H1 (cell line): ENCODE measurements around the gene CD72. TPM values are rescaled to one million over a fixed set of nuclear protein-coding genes. Genes with fewer than 3 reads are reported as not detected.
A peak's percentile ranks its signal among the peaks of the same experiment; 100 is the strongest.

ENCODE experiments used
- CEBPB ChIP-seq: IDR thresholded peaks from 2 replicates; pipeline ENCODE4 v1.6.1; 2012; ENCODE audit warnings: low read depth, low read length
- CHD1 ChIP-seq: IDR thresholded peaks from 2 replicates; pipeline ENCODE4 v1.6.1; 2012; ENCODE audit warnings: low read depth, low read length, improper control_type of control experiment
- CHD2 ChIP-seq: IDR thresholded peaks from 2 replicates; pipeline ENCODE4 v1.6.1; 2012; ENCODE audit warnings: low read length, improper control_type of control experiment
- CHD7 ChIP-seq: fragments of 300-600 bp; sonication (generic); IDR thresholded peaks from 2 replicates; pipeline ENCODE4 v1.7.1; 2012; ENCODE audit warnings: low read length, moderate library complexity, mild to moderate bottlenecking, inconsistent platforms; ENCODE audit not compliant: insufficient replicate concordance
- KDM4A ChIP-seq: IDR thresholded peaks from one replicate; pipeline ENCODE4 v1.7.1; 2012; ENCODE audit warnings: low read depth, mild to moderate bottlenecking, moderate library complexity, low read length, inconsistent platforms; ENCODE audit not compliant: severe bottlenecking
- MAFK ChIP-seq: IDR thresholded peaks from 2 replicates; pipeline ENCODE4 v1.6.1; 2012; ENCODE audit warnings: low read depth, mild to moderate bottlenecking, improper control_type of control experiment, low read length
- PHF8 ChIP-seq: fragments of 200-600 bp; sonication (generic); conservative IDR thresholded peaks from 2 replicates; pipeline ENCODE4 v1.7.1; 2012; ENCODE audit warnings: low read depth, mild to moderate bottlenecking, inconsistent platforms, low read length, moderate library complexity
- POLR2A ChIP-seq, 2 experiments: IDR thresholded peaks; 1 replicate in 1 of 2; 2 replicates in 1 of 2; pipeline ENCODE4 v1.6.1; 2011; ENCODE audit warnings: low read depth in 2 of 2, low read length in 2 of 2, mild to moderate bottlenecking in 2 of 2; ENCODE audit errors: control extremely low read depth in 1 of 2
- RAD21 ChIP-seq, 2 experiments: IDR thresholded peaks in 1 of 2; conservative IDR thresholded peaks in 1 of 2; 2 replicates each; pipeline ENCODE4 v1.6.1; 2011; ENCODE audit warnings: low read depth in 2 of 2, low read length in 2 of 2, improper control_type of control experiment in 1 of 2, inconsistent platforms in 1 of 2, mild to moderate bottlenecking in 1 of 2, moderate library complexity in 1 of 2
- SAP30 ChIP-seq: fragments of 300-600 bp; sonication (generic); IDR thresholded peaks from 2 replicates; pipeline ENCODE4 v1.7.1; 2012; ENCODE audit warnings: low read length, moderate library complexity, mild to moderate bottlenecking, inconsistent platforms; ENCODE audit not compliant: insufficient read depth, insufficient replicate concordance
- SP2 ChIP-seq: IDR thresholded peaks from 2 replicates; pipeline ENCODE4 v1.6.1; 2012; ENCODE audit warnings: mild to moderate bottlenecking, low read length, inconsistent platforms
- SP4 ChIP-seq: IDR thresholded peaks from 2 replicates; pipeline ENCODE4 v1.6.1; 2012; ENCODE audit warnings: low read length, inconsistent platforms
- TAF1 ChIP-seq: IDR thresholded peaks from 2 replicates; pipeline ENCODE4 v1.6.1; 2011; ENCODE audit warnings: mild to moderate bottlenecking, low read depth, low read length
- polyA plus RNA-seq, 7 experiments: library from polyadenylated mRNA; depleted of rRNA in 3 of 7; stranded (reverse) in 5 of 7; unstranded in 2 of 7; fragments of >200 nt in 5 of 7; fragments of 200-250 nt in 2 of 7; gene quantifications; 1 replicate in 5 of 7; 2 replicates in 1 of 7; 4 replicates in 1 of 7; pipeline versions ENCODE4 v1.2.1 to v1.2.3, GENCODE V29; 2011 to 2013; ENCODE audit warnings: missing spikeins in 2 of 7, mixed read lengths in 2 of 7
- total RNA-seq: library from RNA; stranded (reverse); fragmentation: NEBNext Ultra II Directional; extraction: Animal tissue kit (Norgen Biotek cat#: 25700); gene quantifications from 2 replicates; pipeline ENCODE4 v1.2.1, GENCODE V29; 2021

The CD72 gene
- total and polyA plus RNA-seq, 2 of the 8 experiments (the other 6 are each of a cell fraction or from before 2014, with no cell fraction given): 4.0 to 4.5 TPM

GRCh38 chr9:35646153-35646532 lies 27.9 kb upstream of the CD72 start (continued):
- TF ChIP-seq RAD21 (IDR thresholded peaks at IDR 0.05 in 1 of 2, conservative IDR thresholded peaks at IDR 0.05 in 1 of 2; ENCODE audit: low read depth in 2 of 2, low read length in 2 of 2) (peak; percentile 6 to 8; a peak in 2 of 4 replicates), CHD2 (no peak), TAF1 (no peak; the same call in 1 of the 2 replicates), CHD1 (no peak), POLR2A (IDR thresholded peaks at IDR 0.05; ENCODE audit: control extremely low read depth in 1 of 2, low read depth in 2 of 2, low read length in 2 of 2) (no peak), CEBPB (no peak), KDM4A (no peak), SAP30 (no peak), PHF8 (no peak), MAFK (no peak), CHD7 (no peak), SP4 (no peak), SP2 (no peak)
